Right lobe of liver (tissue), 4 donors: ENCODE results near the gene BCAS2.

Experiments
- POLR2A ChIP-seq: fragments of 450-650 bp; IDR thresholded peaks from one replicate; pipeline ENCODE4 v1.6.1; 2017; ENCODE audit warnings: antibody characterized with exemption, mild to moderate bottlenecking
- TF ChIP-seq, protein P1 (sequence below), 4 donors: fragments of 200-600 bp in 3 of 4; fragments of 450-650 bp in 1 of 4; IDR thresholded peaks; one replicate each; pipeline versions ENCODE4 v1.5.1 to v1.8.0; 2016 to 2022; ENCODE audit warnings: antibody characterized with exemption in 4 of 4, mild to moderate bottlenecking in 2 of 4
- donor health status: DM: no; HTN: no; CAD: no.
- donor health status: DM: no; HTN: no; CAD: no.
- donor health status: DM: no; HTN: yes; CAD: no.

- TF ChIP-seq, protein P1, sequence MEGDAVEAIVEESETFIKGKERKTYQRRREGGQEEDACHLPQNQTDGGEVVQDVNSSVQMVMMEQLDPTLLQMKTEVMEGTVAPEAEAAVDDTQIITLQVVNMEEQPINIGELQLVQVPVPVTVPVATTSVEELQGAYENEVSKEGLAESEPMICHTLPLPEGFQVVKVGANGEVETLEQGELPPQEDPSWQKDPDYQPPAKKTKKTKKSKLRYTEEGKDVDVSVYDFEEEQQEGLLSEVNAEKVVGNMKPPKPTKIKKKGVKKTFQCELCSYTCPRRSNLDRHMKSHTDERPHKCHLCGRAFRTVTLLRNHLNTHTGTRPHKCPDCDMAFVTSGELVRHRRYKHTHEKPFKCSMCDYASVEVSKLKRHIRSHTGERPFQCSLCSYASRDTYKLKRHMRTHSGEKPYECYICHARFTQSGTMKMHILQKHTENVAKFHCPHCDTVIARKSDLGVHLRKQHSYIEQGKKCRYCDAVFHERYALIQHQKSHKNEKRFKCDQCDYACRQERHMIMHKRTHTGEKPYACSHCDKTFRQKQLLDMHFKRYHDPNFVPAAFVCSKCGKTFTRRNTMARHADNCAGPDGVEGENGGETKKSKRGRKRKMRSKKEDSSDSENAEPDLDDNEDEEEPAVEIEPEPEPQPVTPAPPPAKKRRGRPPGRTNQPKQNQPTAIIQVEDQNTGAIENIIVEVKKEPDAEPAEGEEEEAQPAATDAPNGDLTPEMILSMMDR (IDR thresholded peaks at IDR 0.05): no peak
- no peak for TF ChIP-seq POLR2A
Observed at GRCh38 chr1:114610546-114611245, 29.3 kb upstream of the BCAS2 start.
